GM21381 (cell line): ENCODE results near the gene ZNF385B.
"Not testable (repeated sequence)": the region's sequence is repeated elsewhere in the genome, so short reads cannot be mapped to it uniquely, and the experiment has no call there.

Experiments used
- ATAC-seq: cut with Tn5 transposase; IDR thresholded peaks from one replicate; pipeline ENCODE4 v1.9.1; 2021; ENCODE audit warnings: mild to moderate bottlenecking, moderate library complexity; ENCODE audit not compliant: unreplicated experiment

The ZNF385B gene

DNA sequence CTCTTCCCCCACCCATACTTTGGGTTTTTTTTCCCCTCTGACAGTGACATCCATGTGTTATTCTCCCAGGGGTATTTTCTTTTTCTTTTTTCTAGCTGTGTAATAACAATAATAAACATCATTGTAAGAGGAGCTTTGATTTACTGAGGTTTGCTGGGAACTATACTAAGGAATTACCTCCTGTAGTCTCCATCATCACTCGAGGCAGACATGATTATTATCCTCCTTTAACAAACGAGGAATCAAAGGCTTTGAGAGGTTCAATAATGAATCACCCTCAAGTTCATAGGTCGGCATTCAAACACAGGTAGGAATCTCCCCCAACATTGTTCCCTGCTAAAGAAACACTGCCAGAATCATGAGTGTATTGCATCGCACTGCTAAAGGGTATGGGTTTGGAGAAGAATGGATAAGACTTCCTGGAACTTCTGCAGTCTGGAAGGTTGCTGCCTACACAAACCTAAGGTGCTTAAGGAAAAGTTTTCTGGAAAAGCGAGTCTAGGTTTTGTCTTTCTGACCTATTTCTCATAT is 336.5 kb downstream of the ZNF385B start:
- no peak for ATAC-seq

DNA sequence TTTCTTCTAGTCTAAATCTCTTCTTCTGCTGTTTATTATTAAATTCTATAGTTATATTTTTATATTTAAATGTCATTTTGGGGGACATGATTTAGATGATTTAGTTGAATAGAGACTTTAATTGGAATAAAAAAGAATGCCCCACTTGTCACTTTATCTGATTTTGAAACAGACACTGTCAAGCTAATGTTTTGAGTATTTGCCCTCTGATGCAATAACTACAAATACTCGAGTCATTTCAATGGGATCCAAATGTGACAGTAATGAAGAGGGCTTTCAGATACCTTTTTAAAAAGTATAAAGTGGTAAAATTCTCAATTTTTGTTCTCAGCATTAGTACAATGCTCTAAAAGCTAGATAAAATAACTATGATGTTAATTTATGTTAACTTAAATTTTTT is 339.5 kb downstream of the ZNF385B start:
- no peak for ATAC-seq

DNA sequence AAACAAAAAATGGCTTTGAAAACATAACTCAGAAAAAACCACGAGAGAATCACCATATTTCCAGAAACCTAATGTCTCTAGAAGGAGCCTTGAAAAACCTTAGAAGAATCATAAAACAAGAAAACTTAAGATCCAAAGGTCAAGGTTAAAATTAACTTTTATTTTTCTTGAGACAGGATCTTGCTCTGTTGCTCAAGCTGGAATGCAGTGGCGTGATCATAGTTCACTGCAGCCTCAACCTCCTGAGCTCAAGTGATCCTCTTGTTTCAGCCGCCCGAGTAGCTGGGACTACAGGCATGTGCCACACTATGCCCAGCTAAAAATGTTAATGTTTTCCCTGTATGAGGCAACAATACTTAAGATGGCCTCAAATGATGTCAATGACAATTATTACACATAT is 342.6 kb downstream of the ZNF385B start:
- ATAC-seq, result no peak

DNA sequence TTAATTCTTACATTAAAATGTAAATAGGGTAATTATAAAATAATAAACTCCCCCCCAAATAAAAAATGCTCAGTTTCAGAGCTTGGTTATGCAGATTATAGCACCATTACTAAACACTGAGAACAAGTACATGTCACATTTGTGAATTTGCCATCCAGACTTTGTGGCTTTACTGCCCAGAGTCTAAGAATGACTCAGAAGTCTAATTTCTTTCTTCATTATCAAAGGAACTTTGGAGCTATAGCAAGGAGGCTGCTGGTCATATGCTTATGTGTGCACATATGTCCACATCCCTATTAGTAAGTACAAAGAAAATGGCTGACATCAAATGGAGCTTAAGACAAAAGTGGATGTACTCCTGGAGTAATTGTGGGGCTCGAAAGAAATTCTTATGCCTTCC is 348.2 kb downstream of the ZNF385B start:
- no peak for ATAC-seq

DNA sequence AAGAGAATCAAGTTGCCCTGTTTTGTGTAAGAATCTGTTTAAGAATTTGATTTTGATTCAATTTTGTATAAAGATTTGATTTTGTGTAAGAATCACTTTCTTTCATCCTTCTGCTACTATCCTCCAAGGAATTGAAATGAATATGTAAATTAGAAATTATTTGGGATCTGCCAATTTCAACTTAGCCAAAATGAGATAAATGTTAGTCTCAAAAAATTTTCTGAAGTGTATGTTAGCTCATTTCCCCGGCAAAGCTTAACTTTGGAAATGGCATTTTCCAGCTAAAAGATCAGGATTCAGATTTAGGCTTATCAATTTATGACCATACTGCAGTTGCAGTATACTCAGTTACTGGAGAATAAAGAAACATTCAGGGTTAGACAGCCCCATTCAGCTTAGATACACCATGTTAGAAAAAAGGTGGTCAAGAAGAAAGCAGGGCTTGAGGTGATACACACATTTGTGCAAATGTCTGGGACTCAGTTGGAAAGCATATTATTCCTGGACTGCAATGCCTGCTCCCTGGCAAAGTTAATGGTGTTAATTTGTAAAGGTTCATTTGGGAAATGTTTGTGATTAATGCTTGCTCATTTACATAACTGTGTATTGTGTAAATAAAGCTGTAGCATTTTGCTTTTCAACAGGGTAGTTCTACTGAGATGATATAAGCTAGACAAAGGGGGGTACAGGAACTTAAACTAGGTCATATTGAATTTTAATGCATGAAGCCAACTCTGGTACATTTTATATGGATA is 349.0 kb downstream of the ZNF385B start:
- no peak for ATAC-seq

DNA sequence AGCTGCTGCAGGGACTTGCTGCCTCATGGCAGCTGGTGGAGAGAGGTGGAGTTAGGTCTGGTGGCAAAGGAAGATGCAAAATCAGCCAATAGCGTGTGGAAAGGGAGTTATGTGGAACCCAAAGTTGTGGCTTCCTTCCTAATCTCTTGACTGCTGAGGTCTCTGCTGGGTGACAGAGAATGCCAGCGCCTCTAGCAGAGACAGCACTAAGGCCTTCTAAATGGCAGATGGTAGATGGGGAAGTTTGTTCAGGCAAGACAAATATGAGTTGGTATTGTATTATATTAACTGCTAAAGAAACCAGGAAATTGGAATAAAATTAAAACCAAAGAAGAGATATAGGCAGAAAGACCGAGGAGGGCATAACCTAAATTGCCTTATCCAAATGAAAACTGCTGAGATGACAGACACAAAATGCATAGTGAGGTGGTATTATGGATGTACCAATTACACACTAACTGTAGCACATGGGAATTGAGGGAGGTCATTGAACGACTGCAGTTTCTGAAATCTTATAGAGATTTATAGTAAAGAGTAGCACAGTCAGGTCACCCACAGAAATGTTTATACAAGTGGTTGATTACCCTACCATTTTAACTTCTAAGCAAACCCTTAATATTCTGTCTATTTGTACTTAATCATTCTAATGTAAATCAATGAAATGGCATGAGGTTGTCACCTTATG is 350.2 kb downstream of the ZNF385B start:
- ATAC-seq, result no peak

DNA sequence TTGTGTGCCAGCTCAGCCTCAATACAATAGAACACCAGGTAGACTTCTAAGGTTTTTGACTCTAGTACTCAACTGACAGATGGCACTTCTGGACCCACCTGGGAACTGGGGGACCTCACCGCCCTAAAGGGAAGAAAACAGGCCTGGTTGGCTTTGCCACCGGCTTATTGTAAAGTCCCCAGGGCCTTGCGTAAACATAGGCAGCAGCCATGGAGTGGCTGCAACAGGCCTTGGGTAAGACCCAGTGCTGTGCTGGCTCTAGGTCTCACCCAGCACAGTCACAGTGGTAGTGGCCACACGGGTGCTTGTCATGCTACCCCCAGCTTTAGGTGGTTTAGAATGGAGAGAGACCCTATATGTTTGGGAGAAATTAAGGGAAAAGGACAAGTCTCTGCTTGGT is 366.1 kb downstream of the ZNF385B start:
- no peak for ATAC-seq

DNA sequence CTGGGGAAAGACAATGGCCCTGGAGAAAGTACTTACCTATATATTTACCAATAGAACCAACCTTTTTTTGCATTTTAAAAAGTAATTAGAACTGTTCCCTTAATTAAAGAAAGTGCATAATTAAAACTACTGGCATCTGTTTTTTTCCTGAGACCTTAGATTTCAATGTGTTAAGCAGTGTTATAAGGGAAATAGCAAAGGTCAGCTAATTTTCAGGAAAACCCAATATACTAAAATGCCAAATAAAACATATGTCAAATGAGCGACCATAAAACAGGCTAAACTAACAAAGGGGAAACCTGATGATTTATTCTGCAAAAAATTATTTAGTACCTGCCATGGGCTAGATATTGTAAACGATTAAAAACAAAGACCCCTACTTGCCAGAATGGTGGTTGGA is 372.8 kb downstream of the ZNF385B start:
- no peak for ATAC-seq

DNA sequence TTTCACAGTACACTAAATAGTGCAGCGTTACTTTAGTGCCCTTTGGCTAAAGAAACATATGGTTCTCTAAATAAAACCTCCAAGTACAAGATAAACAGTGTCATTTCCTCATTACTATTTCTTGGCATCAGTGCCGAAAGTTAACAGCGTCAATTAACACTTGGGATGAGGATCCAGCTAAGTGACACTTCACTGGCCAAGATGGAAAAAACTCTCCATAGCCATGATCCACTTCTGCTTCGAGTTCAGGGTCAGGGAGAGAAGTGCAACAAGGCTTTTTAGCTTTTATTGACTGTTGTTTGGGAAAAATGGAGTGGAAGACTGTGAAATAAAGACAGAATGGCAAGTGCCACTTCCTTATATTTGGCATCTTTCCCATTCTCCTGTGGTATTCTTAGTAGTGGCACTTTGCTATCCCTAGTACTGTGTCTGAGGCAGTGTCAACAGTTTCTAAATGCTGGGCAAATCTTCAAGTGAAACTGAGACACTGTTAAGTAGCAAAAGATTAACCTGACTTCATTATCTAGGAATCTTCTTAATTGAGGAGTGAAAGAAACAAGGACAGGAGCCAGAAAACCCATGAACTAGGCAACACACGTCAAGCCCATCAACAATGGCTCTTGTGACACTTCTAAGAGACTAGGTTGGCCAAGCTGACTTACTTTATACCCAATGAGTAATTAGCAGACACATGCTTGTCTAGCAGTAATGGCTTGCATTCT is 374.2 kb downstream of the ZNF385B start:
- ATAC-seq, result no peak

DNA sequence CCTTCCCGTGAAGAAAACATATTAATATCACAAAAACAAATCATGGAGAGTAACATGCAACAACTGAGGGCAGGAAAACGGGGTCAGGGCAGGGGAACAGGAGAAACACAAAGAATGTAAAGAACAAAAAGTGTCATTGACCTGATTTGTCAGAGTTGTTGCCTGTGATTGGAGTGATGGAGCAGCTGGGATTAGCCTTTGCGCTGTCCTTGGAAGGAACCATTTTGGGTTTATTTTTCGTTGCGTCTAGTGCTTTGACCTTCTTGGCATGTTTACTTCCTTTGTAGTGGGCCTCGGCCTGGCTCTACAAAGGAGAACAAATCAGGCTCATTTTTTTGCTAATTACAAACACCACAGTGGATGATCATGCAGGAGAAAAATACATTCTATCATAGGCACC is 378.3 kb downstream of the ZNF385B start:
- no peak for ATAC-seq

DNA sequence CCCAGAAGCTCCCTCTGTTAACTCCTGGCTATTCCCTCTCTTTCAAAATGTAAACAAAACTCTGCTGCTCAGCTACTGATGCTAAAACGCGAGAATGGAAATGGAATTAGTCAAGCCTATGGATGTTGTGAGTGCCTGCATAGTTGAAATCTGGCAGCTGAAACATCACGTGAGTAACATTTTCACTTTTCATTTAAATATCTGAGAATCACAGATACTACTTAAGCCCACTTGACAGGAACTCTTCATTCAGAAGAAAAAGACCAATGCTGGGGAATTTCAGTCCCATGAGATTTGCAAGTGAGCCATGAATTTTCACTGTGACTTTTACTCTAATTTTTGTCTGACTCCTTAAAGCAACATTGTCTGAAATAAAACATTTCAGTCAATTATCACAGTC is 381.5 kb downstream of the ZNF385B start:
- ATAC-seq, result no peak

DNA sequence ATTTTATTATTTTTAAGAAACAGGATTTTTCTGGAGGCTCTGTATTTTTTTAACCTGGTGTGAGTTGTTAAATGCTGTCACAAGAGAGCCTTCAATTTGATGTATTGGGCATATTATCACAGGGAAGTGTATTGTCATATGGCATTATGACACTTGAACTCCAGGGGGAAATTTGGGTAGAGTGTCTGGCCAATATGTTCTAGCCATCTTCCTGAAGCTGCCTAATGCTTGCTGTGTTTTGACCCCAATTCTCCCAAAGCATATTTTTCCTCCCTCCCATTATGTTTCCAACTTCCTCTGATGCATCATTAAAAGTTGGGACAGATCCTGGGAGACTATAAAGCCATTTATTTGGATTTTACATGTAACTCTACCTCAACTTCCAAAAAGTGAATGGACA is 382.6 kb downstream of the ZNF385B start:
- ATAC-seq, result no peak

DNA sequence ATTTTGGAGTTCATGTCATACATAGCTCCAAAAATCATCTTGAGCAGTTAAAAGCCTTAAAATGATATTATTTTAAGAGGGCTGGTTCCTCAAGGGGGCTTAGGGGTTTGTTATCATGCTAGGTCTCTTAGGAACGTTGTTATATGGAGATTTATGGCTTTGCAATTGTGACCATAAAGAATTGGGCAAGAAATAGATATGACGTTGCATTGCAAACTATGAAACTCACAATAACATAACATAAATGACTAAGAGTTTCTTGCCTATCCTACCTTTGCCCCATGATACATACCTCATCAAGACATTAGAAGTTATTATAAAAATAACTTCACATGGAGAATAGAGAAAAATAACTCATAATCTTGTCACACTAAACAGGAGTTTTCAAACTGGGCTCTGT is 390.4 kb downstream of the ZNF385B start:
- ATAC-seq, result no peak

DNA sequence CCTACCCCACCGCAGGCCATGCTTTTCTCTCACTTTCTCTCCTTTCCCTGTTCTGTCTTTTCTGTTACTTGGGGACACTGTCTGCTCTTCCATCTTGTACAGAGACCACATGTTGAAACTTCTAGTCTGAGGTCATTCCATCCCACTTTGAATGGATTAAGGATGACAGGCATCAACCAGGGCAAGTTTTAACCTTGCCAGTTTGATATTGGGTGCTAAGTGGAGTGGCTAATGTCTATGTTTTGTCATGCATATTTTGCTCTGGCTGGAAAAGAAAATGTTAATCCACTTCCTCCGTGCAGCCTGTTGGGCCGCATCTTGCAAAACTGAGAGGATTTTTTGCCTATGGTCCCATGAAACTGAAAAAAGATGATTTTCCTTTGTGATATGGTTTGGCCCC is 391.3 kb downstream of the ZNF385B start:
- ATAC-seq, result no peak

DNA sequence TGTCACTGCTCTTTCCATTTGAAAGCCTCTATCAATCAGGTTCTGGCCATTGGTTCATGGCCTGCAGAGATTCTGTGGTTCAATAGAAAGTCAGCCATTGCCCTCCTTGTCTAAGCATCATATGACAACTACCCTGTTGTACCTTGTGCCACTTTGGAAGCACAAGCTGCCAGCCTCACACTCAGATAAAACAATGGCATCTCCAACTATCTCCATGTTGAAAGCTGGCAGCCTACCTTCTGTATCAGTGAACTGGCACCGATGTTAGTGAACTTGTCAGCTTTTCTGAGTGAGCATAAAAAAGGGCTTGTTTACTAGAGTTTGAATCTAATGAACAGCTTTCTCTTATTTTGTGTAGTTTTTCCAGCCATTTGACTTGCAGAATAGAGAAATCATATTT is 393.5 kb downstream of the ZNF385B start:
- ATAC-seq, result no peak

DNA sequence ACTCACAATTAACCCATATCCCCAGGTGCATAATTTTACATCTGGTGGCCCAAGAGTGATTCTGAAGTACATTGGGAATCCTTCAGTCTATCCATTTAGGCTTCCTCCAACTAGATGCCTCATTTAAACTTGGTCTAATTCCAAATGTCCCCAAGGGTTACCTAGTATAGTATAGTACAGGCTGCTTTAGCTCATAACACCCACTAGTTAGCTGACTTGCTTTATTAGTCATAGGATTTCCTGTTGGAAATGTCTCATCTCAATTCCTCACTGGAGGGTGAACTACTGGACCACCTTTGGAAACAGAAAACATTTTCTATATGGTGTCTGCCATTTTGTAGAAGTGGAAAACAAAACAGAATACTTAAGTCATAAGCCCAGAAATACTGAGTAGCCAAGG is 394.3 kb downstream of the ZNF385B start:
- ATAC-seq, result no peak

DNA sequence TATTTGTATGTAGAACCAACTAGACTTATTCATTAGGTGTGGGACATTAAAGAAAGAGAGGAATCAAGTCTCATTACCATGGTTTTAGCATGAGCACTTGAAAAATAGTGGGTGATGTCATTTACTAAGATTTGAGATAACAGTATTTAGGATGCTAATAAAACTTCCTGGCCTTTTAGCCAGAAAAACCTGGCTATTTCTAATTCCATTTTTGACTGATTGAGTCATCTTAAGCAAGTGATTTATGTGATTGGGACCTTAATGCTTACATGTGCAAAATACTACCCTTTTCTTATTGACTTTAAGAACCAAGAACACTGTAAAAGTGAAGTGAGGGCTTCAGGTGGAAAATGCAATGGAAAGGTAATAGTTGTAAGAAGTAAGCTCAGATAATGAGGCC is 400.0 kb downstream of the ZNF385B start:
- no peak for ATAC-seq

DNA sequence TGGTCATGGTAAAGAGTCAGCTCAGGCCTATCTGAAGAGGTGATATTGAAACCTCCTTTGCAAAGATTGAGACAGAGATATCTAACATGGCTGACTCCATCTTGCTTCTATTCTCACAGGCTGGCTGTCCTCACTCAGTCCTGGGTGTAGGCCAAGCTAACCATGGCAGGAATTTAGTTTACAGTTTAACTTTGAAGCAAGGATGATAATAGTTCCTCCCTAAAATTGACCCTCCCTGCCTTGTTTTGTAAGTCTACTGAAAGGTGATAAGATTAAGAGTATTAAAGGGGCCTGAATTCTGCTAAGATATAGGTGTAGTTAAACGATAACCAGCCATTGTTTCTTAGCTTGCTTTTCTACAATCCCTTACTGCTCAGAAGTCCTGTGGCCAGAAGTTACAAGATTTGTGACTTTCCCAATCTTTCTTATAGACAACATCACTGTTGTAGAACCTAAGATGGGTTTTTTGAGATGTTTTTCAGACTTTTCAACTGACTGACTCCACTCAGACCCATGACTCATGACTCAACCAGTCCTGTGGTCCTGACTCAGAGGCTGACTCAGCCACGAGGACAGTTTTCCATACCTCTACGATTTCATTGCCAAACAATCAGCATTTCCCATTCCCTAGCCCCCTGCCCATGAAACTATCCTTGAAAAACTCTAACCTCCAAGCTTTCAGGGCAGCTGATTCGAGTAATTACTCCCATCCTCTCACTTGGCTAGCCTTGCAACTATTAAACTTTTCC is 401.1 kb downstream of the ZNF385B start:
- no peak for ATAC-seq

DNA sequence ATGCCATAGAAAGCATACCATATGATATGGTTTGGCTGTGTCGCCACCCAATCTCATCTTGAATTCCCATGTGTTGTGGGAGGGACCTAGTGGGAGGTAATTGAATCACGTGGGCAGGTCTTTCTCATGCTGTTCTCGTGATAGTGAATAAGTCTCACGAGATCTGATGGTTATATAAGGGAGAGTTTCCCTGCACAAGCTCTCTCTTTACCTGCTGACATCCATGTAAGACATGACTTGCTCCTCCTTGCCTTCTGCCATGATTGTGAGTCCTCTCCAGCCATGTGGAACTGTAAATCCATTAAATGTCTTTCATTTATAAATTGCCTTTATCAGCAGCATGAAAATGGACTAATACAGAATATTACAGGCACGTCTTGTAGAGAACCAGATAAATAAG is 403.3 kb downstream of the ZNF385B start:
- not testable (repeated sequence) for ATAC-seq

DNA sequence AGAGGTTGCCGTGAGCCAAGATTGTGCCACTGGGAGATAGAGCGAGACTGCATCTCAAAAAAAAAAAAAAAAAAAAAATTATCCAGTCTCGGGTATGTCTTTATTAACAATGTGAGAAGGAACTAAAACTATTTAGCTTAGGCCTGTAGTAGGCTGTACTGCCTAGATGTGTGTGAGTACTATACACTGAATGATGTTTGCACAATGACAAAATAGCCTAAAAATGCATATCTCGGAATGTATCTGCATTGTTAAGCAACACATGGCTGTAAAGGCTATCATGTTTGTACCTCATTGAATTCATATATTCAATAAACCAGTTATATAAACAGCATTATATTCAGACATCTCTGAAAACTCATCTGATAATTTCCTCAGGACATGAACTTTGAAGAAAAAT is 405.6 kb downstream of the ZNF385B start:
- no peak for ATAC-seq

DNA sequence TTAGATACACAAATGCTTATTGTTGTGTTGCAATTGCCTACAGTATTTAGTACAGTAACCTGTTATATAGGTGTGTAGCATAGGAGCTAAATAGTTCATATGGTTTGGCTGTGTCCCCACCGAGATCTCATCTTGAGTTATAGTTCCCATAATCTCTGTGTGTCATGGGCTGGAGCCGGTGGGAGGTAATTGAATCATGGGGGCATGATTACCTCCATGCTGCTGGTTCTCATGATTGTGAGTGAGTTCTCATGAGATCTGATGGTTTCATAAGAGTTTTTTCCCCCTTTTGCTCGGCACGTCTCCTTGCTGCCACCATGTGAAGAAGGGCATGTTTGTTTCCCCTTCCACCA is 406.3 kb downstream of the ZNF385B start:
- no peak for ATAC-seq
